Measurements from ENCODE around the gene PTGDS. TPM values are rescaled to one million over a fixed set of nuclear protein-coding genes. Genes with fewer than 3 reads are reported as not detected.

Gene PTGDS
- total RNA-seq, 1 experiment from 2014 or later = 3.6 TPM

GRCh38 chr9:136935651-136936050, 41.7 kb upstream of the PTGDS start:
- Histone ChIP-seq H3K56ac (ENCODE audit: insufficient read length, low read depth, low read length) (no peak overlapping the region), H3K18ac (ENCODE audit: insufficient read length, low read depth, low read length) (no peak overlapping the region), H4K5ac (ENCODE audit: insufficient read length, low read depth, low read length) (no peak overlapping the region), H3T11ph (ENCODE audit: low read length) (no peak overlapping the region), H2BK5ac (ENCODE audit: insufficient read length, low read length) (no peak overlapping the region), H3K4me2 (ENCODE audit: insufficient read depth, insufficient read length, low read length) (no peak overlapping the region), H3K23me2 (ENCODE audit: insufficient read length, low read depth, low read length, poor library complexity, severe bottlenecking) (no peaks in the 10 kb centered on the region), H3K79me1 (ENCODE audit: insufficient read depth, low read depth, low read length, poor library complexity, severe bottlenecking) (no peaks in the 10 kb centered on the region), H3K4ac (ENCODE audit: low read depth, low read length) (no peak overlapping the region), H2BK15ac (ENCODE audit: low read depth, low read length) (no peak overlapping the region), H4K91ac (ENCODE audit: insufficient read length, low read depth, low read length) (no peak overlapping the region), H2BK12ac (ENCODE audit: insufficient read length, low read depth, low read length) (no peak overlapping the region), H2AK5ac (ENCODE audit: insufficient read length, low read length) (no peak overlapping the region), H3K9ac (ENCODE audit: extremely low read depth, insufficient read length, low read length) (no peak overlapping the region), H3K14ac (ENCODE audit: insufficient read depth, low read length) (no peak overlapping the region), H2AFZ (ENCODE audit: low read length) (no peak overlapping the region), H3K23ac (ENCODE audit: insufficient read length, low read depth, low read length) (no peak overlapping the region), H4K8ac (replicated peaks; ENCODE audit: insufficient read length, low read depth, low read length) (no peak overlapping the region), H3K27ac (ENCODE audit: insufficient read length, low read depth, low read length) (no peak overlapping the region), H2BK120ac (ENCODE audit: low read depth, low read length, poor library complexity, severe bottlenecking) (no peak overlapping the region), H3K79me2 (ENCODE audit: insufficient read depth, low read length) (no peaks in the 10 kb centered on the region), H3K9me3 (ENCODE audit: control insufficient read depth, low read depth, low read length) (no peaks in the 10 kb centered on the region), H3K4me1 (ENCODE audit: insufficient read depth, low read length) (no peaks in the 10 kb centered on the region; the same call in 1 of the 2 replicates), H3K27me3 (ENCODE audit: insufficient read depth, low read length) (no peaks in the 10 kb centered on the region), H2BK20ac (ENCODE audit: low read depth, low read length, poor library complexity, severe bottlenecking) (no peak overlapping the region), H4K20me1 (ENCODE audit: control insufficient read depth, insufficient read depth, insufficient read length) (no peaks in the 10 kb centered on the region)
- H3K27me3 Mint-ChIP-seq (ENCODE audit: low read depth) = peaks cover 3% of the 10 kb centered on the region; the same call in 1 of the 2 replicates
- no peak overlapping the region for H3K4me3 Mint-ChIP-seq
- peaks cover 8 to 16% of the 10 kb centered on the region in 2 experiments for H3K4me1 Mint-ChIP-seq
- no CpG with 5 or more reads among the region's 3 CpGs for WGBS (ENCODE audit: extremely low coverage, insufficient read length, low lambda C conversion rate)
- no peak for TF ChIP-seq CTCF (conservative IDR thresholded peaks at IDR 0.05)
- H3K27ac Mint-ChIP-seq = no peak overlapping the region; a peak in 1 of 7 replicates
- H3K9me3 Mint-ChIP-seq = no peaks in the 10 kb centered on the region
- no peak for DNase-seq
- peaks cover 16 to 70% (median 37%) of the 10 kb centered on the region in 3 experiments for H3K36me3 Mint-ChIP-seq (ENCODE audit: insufficient read depth in 1 of 3, low read depth in 3 of 3)
